Ectodermal cell (in vitro differentiated cells): ENCODE results near the gene HERC6.
"Not testable (repeated sequence)": the region's sequence is repeated elsewhere in the genome, so short reads cannot be mapped to it uniquely, and the experiment has no call there.

ENCODE experiments used
- H3K27ac ChIP-seq: 2 replicates; pipeline ENCODE4 v1.7.0; 2013; ENCODE audit warnings: mild to moderate bottlenecking, low read depth, low read length; ENCODE audit not compliant: insufficient read depth, poor library complexity, severe bottlenecking
- H3K27me3 ChIP-seq: 2 replicates; pipeline ENCODE4 v1.7.0; 2013; ENCODE audit warnings: mild to moderate bottlenecking, low read length; ENCODE audit not compliant: insufficient read depth, control insufficient read depth, poor library complexity, severe bottlenecking
- H3K36me3 ChIP-seq: one replicate; pipeline ENCODE4 v1.7.0; 2013; ENCODE audit warnings: low read length; ENCODE audit not compliant: control insufficient read depth, insufficient read depth
- H3K4me1 ChIP-seq: one replicate; pipeline ENCODE4 v1.7.0; 2013; ENCODE audit warnings: low read length; ENCODE audit not compliant: control insufficient read depth, insufficient read depth
- H3K4me3 ChIP-seq: 2 replicates; pipeline ENCODE4 v1.7.0; 2013; ENCODE audit warnings: low read depth, low read length, control low read depth; ENCODE audit not compliant: insufficient read depth
- H3K9me3 ChIP-seq: 2 replicates; pipeline ENCODE4 v1.7.0; 2013; ENCODE audit warnings: mild to moderate bottlenecking, low read length, moderate library complexity; ENCODE audit not compliant: control insufficient read depth
- WGBS, 2 experiments: methylation state at CpG; one replicate each; pipeline ENCODE4 v1.1.7; 2013; ENCODE audit warnings: missing lambda C conversion rate in 2 of 2; 5-methylcytosine and 5-hydroxymethylcytosine counted together

The HERC6 gene

GRCh38 chr4:88356771-88357170 is 21.9 kb upstream of the HERC6 start:
- H3K27me3 ChIP-seq, result no peaks in the 10 kb centered on the region
- H3K9me3 ChIP-seq, result peaks cover 3% of the 10 kb centered on the region
- no peaks in the 10 kb centered on the region for H3K36me3 ChIP-seq
- H3K4me3 ChIP-seq, result no peak overlapping the region
- H3K27ac ChIP-seq, result no peak overlapping the region
- H3K4me1 ChIP-seq, result no peaks in the 10 kb centered on the region

- Histone ChIP-seq H3K4me3 (no peak overlapping the region), H3K27ac (no peak overlapping the region), H3K9me3 (peaks cover 3% of the 10 kb centered on the region), H3K27me3 (no peaks in the 10 kb centered on the region), H3K4me1 (no peaks in the 10 kb centered on the region), H3K36me3 (no peaks in the 10 kb centered on the region)
- 98 to 99% methylated on average over 4 of the region's 4 CpGs for WGBS, 2 experiments
Measured at GRCh38 chr4:88357262-88357661, 21.4 kb upstream of the HERC6 start.

GRCh38 chr4:88359558-88359957 is 19.1 kb upstream of the HERC6 start:
- WGBS, 2 experiments, result 95 to 96% methylated on average over 10 of the region's 10 CpGs
- no peak overlapping the region for H3K4me3 ChIP-seq
- no peaks in the 10 kb centered on the region for H3K27me3 ChIP-seq
- H3K4me1 ChIP-seq, result no peaks in the 10 kb centered on the region
- no peak overlapping the region for H3K27ac ChIP-seq
- no peaks in the 10 kb centered on the region for H3K36me3 ChIP-seq
- H3K9me3 ChIP-seq, result peaks cover 3% of the 10 kb centered on the region

- no peak overlapping the region for H3K27ac ChIP-seq
- H3K36me3 ChIP-seq, result no peaks in the 10 kb centered on the region
- WGBS, 2 experiments, result 93 to 98% methylated on average over 6 of the region's 7 CpGs
- H3K4me1 ChIP-seq, result no peaks in the 10 kb centered on the region
- no peak overlapping the region for H3K4me3 ChIP-seq
- no peaks in the 10 kb centered on the region for H3K27me3 ChIP-seq
- peaks cover 3% of the 10 kb centered on the region for H3K9me3 ChIP-seq
Measured at GRCh38 chr4:88360256-88360655, 18.4 kb upstream of the HERC6 start.

GRCh38 chr4:88360791-88361190 is 17.9 kb upstream of the HERC6 start:
- H3K36me3 ChIP-seq, result no peaks in the 10 kb centered on the region
- no peaks in the 10 kb centered on the region for H3K4me1 ChIP-seq
- no peaks in the 10 kb centered on the region for H3K27me3 ChIP-seq
- H3K9me3 ChIP-seq, result peaks cover 3% of the 10 kb centered on the region
- H3K27ac ChIP-seq, result no peak overlapping the region
- H3K4me3 ChIP-seq, result no peak overlapping the region
- 95 to 96% methylated on average over 15 to 16 of the region's 16 CpGs for WGBS, 2 experiments

- H3K27me3 ChIP-seq, H3K4me1 ChIP-seq, H3K36me3 ChIP-seq, H3K9me3 ChIP-seq, H3K4me3 ChIP-seq, H3K27ac ChIP-seq: not testable (repeated sequence)
- WGBS, 2 experiments, result 94 to 95% methylated on average over 18 of the region's 18 CpGs
Measured at GRCh38 chr4:88361217-88361773, 17.4 kb upstream of the HERC6 start.

- WGBS, 2 experiments, result 74 to 81% methylated on average over 2 of the region's 2 CpGs
- no peaks in the 10 kb centered on the region for H3K36me3 ChIP-seq
- H3K27ac ChIP-seq, result no peak overlapping the region
- H3K9me3 ChIP-seq, result no peaks in the 10 kb centered on the region
- H3K27me3 ChIP-seq, result no peaks in the 10 kb centered on the region
- H3K4me3 ChIP-seq, result no peak overlapping the region
- no peaks in the 10 kb centered on the region for H3K4me1 ChIP-seq
Measured at GRCh38 chr4:88366460-88366859, 12.2 kb upstream of the HERC6 start.

GRCh38 chr4:88367826-88368225 is 10.8 kb upstream of the HERC6 start:
- no peak overlapping the region for H3K4me3 ChIP-seq
- no peak overlapping the region for H3K27ac ChIP-seq
- no peaks in the 10 kb centered on the region for H3K4me1 ChIP-seq
- 93 to 95% methylated on average over 5 of the region's 5 CpGs for WGBS, 2 experiments
- H3K27me3 ChIP-seq, result no peaks in the 10 kb centered on the region
- no peaks in the 10 kb centered on the region for H3K36me3 ChIP-seq
- H3K9me3 ChIP-seq, result no peaks in the 10 kb centered on the region

GRCh38 chr4:88369180-88369812 is 9.4 kb upstream of the HERC6 start:
- not testable (repeated sequence) for H3K9me3 ChIP-seq, H3K36me3 ChIP-seq, H3K27ac ChIP-seq, H3K4me3 ChIP-seq, H3K27me3 ChIP-seq, H3K4me1 ChIP-seq
- WGBS, 2 experiments, result 87 to 93% methylated on average over 7 of the region's 7 CpGs

- Histone ChIP-seq H3K27me3 (peaks cover 27% of the 10 kb centered on the region), H3K27ac (no peak overlapping the region), H3K4me1 (no peaks in the 10 kb centered on the region), H3K9me3 (no peaks in the 10 kb centered on the region), H3K36me3 (no peaks in the 10 kb centered on the region), H3K4me3 (no peak overlapping the region)
- 97 to 98% methylated on average over 3 of the region's 4 CpGs for WGBS, 2 experiments
Measured at GRCh38 chr4:88381123-88381522, 2.5 kb downstream of the HERC6 start.

GRCh38 chr4:88382621-88383020 is 4.0 kb downstream of the HERC6 start:
- Histone ChIP-seq H3K27me3 (peaks cover 18% of the 10 kb centered on the region), H3K36me3 (no peaks in the 10 kb centered on the region), H3K9me3 (no peaks in the 10 kb centered on the region), H3K4me3 (no peak overlapping the region), H3K27ac (no peak overlapping the region), H3K4me1 (no peaks in the 10 kb centered on the region)
- WGBS, 2 experiments, result 68 to 74% methylated on average over 1 of the region's 1 CpG
